Activated CD4-positive, alpha-beta memory T cell treated with anti-CD3 and anti-CD28 coated beads, Interleukin-2, amount 10 ng/mL, durations not matched to agents 7 days and 5 days (primary cell): ENCODE data around the gene TMEM247. TPM values are rescaled to one million over a fixed set of nuclear protein-coding genes. Genes with fewer than 3 reads are reported as not detected.

Experiments
- CTCF ChIA-PET: fragments of 350-600 bp; sonication (Branson Sonifier 250); formaldehyde crosslinking; loops from one replicate; lab custom pipeline; 2021; ENCODE audit warnings: antibody characterized with exemption, inconsistent platforms; lab: Charles Lee
- POLR2A ChIA-PET: fragments of 350-600 bp; sonication (Branson Sonifier 250); formaldehyde crosslinking; loops from one replicate; lab custom pipeline; 2021; ENCODE audit warnings: antibody characterized with exemption; lab: Charles Lee
- DNase-seq: peaks from one replicate; pipeline ENCODE4 v3.0.0-alpha.2; 2020
- H3K27ac Mint-ChIP-seq: one replicate; pipeline ENCODE4 v1.8.0; 2021; ENCODE audit warnings: mild to moderate bottlenecking, mixed read lengths
- H3K27me3 Mint-ChIP-seq: one replicate; pipeline ENCODE4 v1.8.0; 2021; ENCODE audit warnings: mixed read lengths
- H3K36me3 Mint-ChIP-seq: one replicate; pipeline ENCODE4 v1.8.0; 2021; ENCODE audit warnings: low read depth, mixed read lengths
- H3K4me1 Mint-ChIP-seq: one replicate; pipeline ENCODE4 v1.8.0; 2021; ENCODE audit warnings: mixed read lengths
- H3K4me3 Mint-ChIP-seq: one replicate; pipeline ENCODE4 v1.8.0; 2021; ENCODE audit warnings: mild to moderate bottlenecking, mixed read lengths
- H3K9me3 Mint-ChIP-seq: one replicate; pipeline ENCODE4 v1.8.0; 2021; ENCODE audit warnings: mixed read lengths
- total RNA-seq, 2 experiments: library from RNA; stranded (reverse); gene quantifications; one replicate each; pipeline ENCODE4 v1.2.3, GENCODE V29; 2021

Gene TMEM247
- not detected for total RNA-seq

GRCh38 chr2:46479265-46479664 lies at the start of gene TMEM247:
TMEM247 (plus strand) TSS chr2:46479565.
- ChIA-PET CTCF (no interaction called here), POLR2A (no interaction called here)
- Mint-ChIP-seq H3K27ac (no peak within 1 kb of the TSS), H3K36me3 (peaks cover 12% of the 10 kb centered on the region), H3K4me3 (no peak within 1 kb of the TSS), H3K4me1 (peaks cover 33% of the 10 kb centered on the region), H3K9me3 (peaks cover 9% of the 10 kb centered on the region), H3K27me3 (peaks cover 15% of the 10 kb centered on the region)
- DNase-seq: no peak

GRCh38 chr2:46430413-46430812 lies 49.0 kb upstream of the TMEM247 start:
- no peaks in the 10 kb centered on the region for H3K27me3 Mint-ChIP-seq
- DNase-seq: no peak
- H3K27ac Mint-ChIP-seq: no peak overlapping the region
- POLR2A ChIA-PET: no interaction called here
- no peak overlapping the region for H3K4me3 Mint-ChIP-seq
- peaks cover 22% of the 10 kb centered on the region for H3K4me1 Mint-ChIP-seq
- no peaks in the 10 kb centered on the region for H3K9me3 Mint-ChIP-seq
- H3K36me3 Mint-ChIP-seq: no peaks in the 10 kb centered on the region
- CTCF ChIA-PET: interaction anchor here (0.6 kb wide), 1 partner anchor 17 kb away, joined by 3 read pairs; no protein-coding TSS in a partner anchor

GRCh38 chr2:46430992-46431391 lies 48.4 kb upstream of the TMEM247 start:
- Mint-ChIP-seq H3K4me3 (no peak overlapping the region), H3K9me3 (no peaks in the 10 kb centered on the region), H3K4me1 (peaks cover 23% of the 10 kb centered on the region), H3K27ac (no peak overlapping the region), H3K27me3 (no peaks in the 10 kb centered on the region), H3K36me3 (no peaks in the 10 kb centered on the region)
- POLR2A ChIA-PET: no interaction called here
- CTCF ChIA-PET: no interaction called here
- no peak for DNase-seq

- H3K9me3 Mint-ChIP-seq: no peaks in the 10 kb centered on the region
- H3K36me3 Mint-ChIP-seq: no peaks in the 10 kb centered on the region
- peaks cover 26% of the 10 kb centered on the region for H3K4me1 Mint-ChIP-seq
- POLR2A ChIA-PET: no interaction called here
- H3K27ac Mint-ChIP-seq: no peak overlapping the region
- no peak for DNase-seq
- H3K27me3 Mint-ChIP-seq: no peaks in the 10 kb centered on the region
- CTCF ChIA-PET: no interaction called here
- no peak overlapping the region for H3K4me3 Mint-ChIP-seq
Observed at GRCh38 chr2:46431481-46432235, 47.7 kb upstream of the TMEM247 start.

- Mint-ChIP-seq H3K4me1 (peaks cover 48% of the 10 kb centered on the region), H3K27ac (no peak overlapping the region), H3K9me3 (no peaks in the 10 kb centered on the region), H3K27me3 (no peaks in the 10 kb centered on the region), H3K36me3 (no peaks in the 10 kb centered on the region), H3K4me3 (no peak overlapping the region)
- POLR2A ChIA-PET: no interaction called here
- CTCF ChIA-PET: no interaction called here
- no peak for DNase-seq
Observed at GRCh38 chr2:46434851-46435273, 44.5 kb upstream of the TMEM247 start.

- POLR2A ChIA-PET: no interaction called here
- CTCF ChIA-PET: no interaction called here
- Mint-ChIP-seq H3K4me3 (no peak overlapping the region), H3K27ac (no peak overlapping the region), H3K36me3 (no peaks in the 10 kb centered on the region), H3K4me1 (peaks cover 53% of the 10 kb centered on the region), H3K9me3 (no peaks in the 10 kb centered on the region), H3K27me3 (no peaks in the 10 kb centered on the region)
- no peak for DNase-seq
Observed at GRCh38 chr2:46435353-46435752, 44.0 kb upstream of the TMEM247 start.

- DNase-seq: no peak
- H3K4me1 Mint-ChIP-seq: peaks cover 55% of the 10 kb centered on the region
- H3K27me3 Mint-ChIP-seq: no peaks in the 10 kb centered on the region
- ChIA-PET POLR2A (no interaction called here), CTCF (no interaction called here)
- H3K4me3 Mint-ChIP-seq: no peak overlapping the region
- H3K9me3 Mint-ChIP-seq: no peaks in the 10 kb centered on the region
- no peak overlapping the region for H3K27ac Mint-ChIP-seq
- no peaks in the 10 kb centered on the region for H3K36me3 Mint-ChIP-seq
Observed at GRCh38 chr2:46435796-46436360, 43.5 kb upstream of the TMEM247 start.

GRCh38 chr2:46436800-46437199 lies 42.6 kb upstream of the TMEM247 start:
- no peak overlapping the region for H3K4me3 Mint-ChIP-seq
- CTCF ChIA-PET: no interaction called here
- POLR2A ChIA-PET: no interaction called here

GRCh38 chr2:46438102-46438501 lies 41.3 kb upstream of the TMEM247 start:
- H3K4me1 Mint-ChIP-seq: peaks cover 42% of the 10 kb centered on the region

More at GRCh38 chr2:46436800-46437199, 42.6 kb upstream of the TMEM247 start:
- no peak overlapping the region for H3K27ac Mint-ChIP-seq
- no peak for DNase-seq
- H3K27me3 Mint-ChIP-seq: no peaks in the 10 kb centered on the region
- no peaks in the 10 kb centered on the region for H3K9me3 Mint-ChIP-seq
- no peaks in the 10 kb centered on the region for H3K36me3 Mint-ChIP-seq
- H3K4me1 Mint-ChIP-seq: peaks cover 48% of the 10 kb centered on the region

GRCh38 chr2:46438794-46439193 lies 40.6 kb upstream of the TMEM247 start:
- Mint-ChIP-seq H3K4me3 (peak overlapping the region; percentile 11), H3K36me3 (no peaks in the 10 kb centered on the region), H3K9me3 (no peaks in the 10 kb centered on the region), H3K27me3 (no peaks in the 10 kb centered on the region), H3K27ac (peak overlapping the region; percentile 60), H3K4me1 (peaks cover 41% of the 10 kb centered on the region)
- DNase-seq: no peak
- ChIA-PET CTCF (interaction anchor here (2.8 kb wide), 1 partner anchor 376 kb away, joined by 6 read pairs; no protein-coding TSS in a partner anchor), POLR2A (interaction anchor here (1.1 kb wide), 1 partner anchor 210 kb away, joined by 3 read pairs; no protein-coding TSS in a partner anchor)

More at GRCh38 chr2:46438102-46438501, 41.3 kb upstream of the TMEM247 start:
- Mint-ChIP-seq H3K27ac (no peak overlapping the region), H3K36me3 (no peaks in the 10 kb centered on the region), H3K27me3 (no peaks in the 10 kb centered on the region), H3K4me3 (no peak overlapping the region), H3K9me3 (no peaks in the 10 kb centered on the region)
- DNase-seq: no peak
- POLR2A ChIA-PET: interaction anchor here (1.1 kb wide), 1 partner anchor 209 kb away, joined by 3 read pairs; no protein-coding TSS in a partner anchor
- CTCF ChIA-PET: interaction anchor here (2.8 kb wide), 1 partner anchor 375 kb away, joined by 6 read pairs; no protein-coding TSS in a partner anchor

GRCh38 chr2:46439582-46439981 lies 39.8 kb upstream of the TMEM247 start:
- Mint-ChIP-seq H3K27ac (peak overlapping the region; percentile 31), H3K9me3 (no peaks in the 10 kb centered on the region), H3K36me3 (no peaks in the 10 kb centered on the region), H3K4me1 (peaks cover 39% of the 10 kb centered on the region), H3K4me3 (no peak overlapping the region), H3K27me3 (no peaks in the 10 kb centered on the region)
- CTCF ChIA-PET: interaction anchor here (1.0 to 2.8 kb wide), 3 partner anchors 12 to 377 kb away, joined by 3 to 6 read pairs (median 5); no protein-coding TSS in a partner anchor
- DNase-seq: peak; percentile 40
- POLR2A ChIA-PET: no interaction called here

- Mint-ChIP-seq H3K4me1 (peaks cover 30% of the 10 kb centered on the region), H3K27ac (no peak overlapping the region), H3K9me3 (peaks cover 7% of the 10 kb centered on the region), H3K36me3 (peaks cover 6% of the 10 kb centered on the region), H3K4me3 (no peak overlapping the region), H3K27me3 (peaks cover 1% of the 10 kb centered on the region)
- DNase-seq: no peak
- POLR2A ChIA-PET: no interaction called here
- CTCF ChIA-PET: no interaction called here
Observed at GRCh38 chr2:46441838-46442712, 37.3 kb upstream of the TMEM247 start.

- Mint-ChIP-seq H3K36me3 (peaks cover 6% of the 10 kb centered on the region), H3K9me3 (peaks cover 7% of the 10 kb centered on the region), H3K4me1 (peaks cover 10% of the 10 kb centered on the region), H3K27ac (no peak overlapping the region), H3K4me3 (no peak overlapping the region), H3K27me3 (peaks cover 11% of the 10 kb centered on the region)
- CTCF ChIA-PET: no interaction called here
- POLR2A ChIA-PET: no interaction called here
- no peak for DNase-seq
Observed at GRCh38 chr2:46444732-46445131, 34.6 kb upstream of the TMEM247 start.
